ENCODE measurements around the gene CRTC1. TPM values are rescaled to one million over a fixed set of nuclear protein-coding genes. Genes with fewer than 3 reads are reported as not detected.

Gene CRTC1
- total RNA-seq, 1 experiment from 2014 or later, result 19.0 TPM

- no CpG with 5 or more reads among the region's 1 CpG for WGBS (ENCODE audit: extremely low coverage, insufficient read length, low lambda C conversion rate)
These were observed 29.6 kb upstream of the CRTC1 start for GRCh38 chr19:18653853-18654252.

More at GRCh38 chr19:18653853-18654252, 29.6 kb upstream of the CRTC1 start:
- H3K4me3 Mint-ChIP-seq, result no peak overlapping the region
- H3K56ac ChIP-seq (ENCODE audit: insufficient read length, low read depth, low read length), result no peak overlapping the region
- H4K5ac ChIP-seq (ENCODE audit: insufficient read length, low read depth, low read length), result no peak overlapping the region
- peaks cover 2% of the 10 kb centered on the region for H3K27me3 Mint-ChIP-seq (ENCODE audit: low read depth)
- no peak overlapping the region for H3K4me2 ChIP-seq (ENCODE audit: insufficient read depth, insufficient read length, low read length)
- TF ChIP-seq, protein P1, sequence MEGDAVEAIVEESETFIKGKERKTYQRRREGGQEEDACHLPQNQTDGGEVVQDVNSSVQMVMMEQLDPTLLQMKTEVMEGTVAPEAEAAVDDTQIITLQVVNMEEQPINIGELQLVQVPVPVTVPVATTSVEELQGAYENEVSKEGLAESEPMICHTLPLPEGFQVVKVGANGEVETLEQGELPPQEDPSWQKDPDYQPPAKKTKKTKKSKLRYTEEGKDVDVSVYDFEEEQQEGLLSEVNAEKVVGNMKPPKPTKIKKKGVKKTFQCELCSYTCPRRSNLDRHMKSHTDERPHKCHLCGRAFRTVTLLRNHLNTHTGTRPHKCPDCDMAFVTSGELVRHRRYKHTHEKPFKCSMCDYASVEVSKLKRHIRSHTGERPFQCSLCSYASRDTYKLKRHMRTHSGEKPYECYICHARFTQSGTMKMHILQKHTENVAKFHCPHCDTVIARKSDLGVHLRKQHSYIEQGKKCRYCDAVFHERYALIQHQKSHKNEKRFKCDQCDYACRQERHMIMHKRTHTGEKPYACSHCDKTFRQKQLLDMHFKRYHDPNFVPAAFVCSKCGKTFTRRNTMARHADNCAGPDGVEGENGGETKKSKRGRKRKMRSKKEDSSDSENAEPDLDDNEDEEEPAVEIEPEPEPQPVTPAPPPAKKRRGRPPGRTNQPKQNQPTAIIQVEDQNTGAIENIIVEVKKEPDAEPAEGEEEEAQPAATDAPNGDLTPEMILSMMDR (conservative IDR thresholded peaks at IDR 0.05), result no peak
- no peak overlapping the region for H2BK20ac ChIP-seq (ENCODE audit: low read depth, low read length, poor library complexity, severe bottlenecking)
- no peaks in the 10 kb centered on the region for H4K20me1 ChIP-seq (ENCODE audit: control insufficient read depth, insufficient read depth, insufficient read length)
- peaks cover 35 to 46% of the 10 kb centered on the region in 2 experiments for H3K4me1 Mint-ChIP-seq
- no peaks in the 10 kb centered on the region; the same call in 1 of the 2 replicates for H3K4me1 ChIP-seq (ENCODE audit: insufficient read depth, low read length)
- H2BK15ac ChIP-seq (ENCODE audit: low read depth, low read length), result no peak overlapping the region
- H3K9me3 ChIP-seq (ENCODE audit: control insufficient read depth, low read depth, low read length), result no peaks in the 10 kb centered on the region
- H3K14ac ChIP-seq (ENCODE audit: insufficient read depth, low read length), result no peak overlapping the region
- no peak overlapping the region for H3K23ac ChIP-seq (ENCODE audit: insufficient read length, low read depth, low read length)
- H2BK5ac ChIP-seq (ENCODE audit: insufficient read length, low read length), result no peak overlapping the region
- no peak overlapping the region for H2AFZ ChIP-seq (ENCODE audit: low read length)
- no peak overlapping the region for H3T11ph ChIP-seq (ENCODE audit: low read length)
- DNase-seq, result no peak
- H3K9me3 Mint-ChIP-seq, result no peaks in the 10 kb centered on the region
- no peak overlapping the region for H4K91ac ChIP-seq (ENCODE audit: insufficient read length, low read depth, low read length)
- no peak overlapping the region for H3K27ac ChIP-seq (ENCODE audit: insufficient read length, low read depth, low read length)
- H3K23me2 ChIP-seq (ENCODE audit: insufficient read length, low read depth, low read length, poor library complexity, severe bottlenecking), result no peaks in the 10 kb centered on the region
- H2BK12ac ChIP-seq (ENCODE audit: insufficient read length, low read depth, low read length), result no peak overlapping the region
- H3K36me3 Mint-ChIP-seq (ENCODE audit: insufficient read depth in 1 of 3, low read depth in 3 of 3), result peaks cover 0 to 3% (median 2%) of the 10 kb centered on the region in 3 experiments; a peak in 2 of 7 replicates
- H4K8ac ChIP-seq (replicated peaks; ENCODE audit: insufficient read length, low read depth, low read length), result no peak overlapping the region
- no peak overlapping the region for H3K27ac Mint-ChIP-seq
- no peak overlapping the region for H3K18ac ChIP-seq (ENCODE audit: insufficient read length, low read depth, low read length)
- H3K4ac ChIP-seq (ENCODE audit: low read depth, low read length), result no peak overlapping the region
- no peaks in the 10 kb centered on the region for H3K79me2 ChIP-seq (ENCODE audit: insufficient read depth, low read length)
- H2BK120ac ChIP-seq (ENCODE audit: low read depth, low read length, poor library complexity, severe bottlenecking), result no peak overlapping the region
- H3K27me3 ChIP-seq (ENCODE audit: insufficient read depth, low read length), result no peaks in the 10 kb centered on the region
- H2AK5ac ChIP-seq (ENCODE audit: insufficient read length, low read length), result no peak overlapping the region
- no peak overlapping the region for H3K9ac ChIP-seq (ENCODE audit: extremely low read depth, insufficient read length, low read length)
- no peaks in the 10 kb centered on the region for H3K79me1 ChIP-seq (ENCODE audit: insufficient read depth, low read depth, low read length, poor library complexity, severe bottlenecking)

All from H9 (cell line).